Subcutaneous adipose tissue (tissue), 4 donors: Measurements from ENCODE around the gene PLCXD3. TPM values are rescaled to one million over a fixed set of nuclear protein-coding genes. Genes with fewer than 3 reads are reported as not detected.

Experiments
- total RNA-seq, 4 donors: library from RNA; depleted of rRNA; stranded (reverse); fragments of >200 nt; gene quantifications; one replicate each; pipeline ENCODE4 v1.1.0, GENCODE V29; 2016
- TF ChIP-seq, protein P1 (sequence below): fragments of 450-650 bp; IDR thresholded peaks from one replicate; pipeline ENCODE4 v1.5.1; 2016; ENCODE audit warnings: low read depth, mild to moderate bottlenecking, control low read depth, antibody characterized with exemption, moderate library complexity

Gene PLCXD3
- total RNA-seq, 4 donors from 2014 or later: 3.4 to 8.1 (median 7.1) TPM

DNA sequence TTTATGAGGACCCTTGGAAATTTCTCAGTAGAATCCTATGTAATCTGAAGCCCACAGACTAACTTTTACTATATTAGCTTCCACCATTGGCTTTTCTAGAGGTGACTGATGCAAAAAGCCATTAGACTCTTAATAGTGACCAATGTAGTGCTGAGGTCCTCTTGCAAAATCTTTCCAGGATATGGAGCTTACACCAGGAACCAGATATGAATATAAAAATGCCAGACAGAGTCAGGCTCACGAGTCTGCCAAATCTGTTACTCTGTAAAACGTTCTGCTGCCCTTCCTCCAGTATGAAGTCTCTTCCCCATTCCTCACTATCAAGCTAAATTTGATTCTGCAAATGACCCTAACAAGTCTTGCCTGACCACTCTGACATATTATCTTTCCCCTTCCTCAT, 223.7 kb downstream of the PLCXD3 start:
- TF ChIP-seq, protein P1, sequence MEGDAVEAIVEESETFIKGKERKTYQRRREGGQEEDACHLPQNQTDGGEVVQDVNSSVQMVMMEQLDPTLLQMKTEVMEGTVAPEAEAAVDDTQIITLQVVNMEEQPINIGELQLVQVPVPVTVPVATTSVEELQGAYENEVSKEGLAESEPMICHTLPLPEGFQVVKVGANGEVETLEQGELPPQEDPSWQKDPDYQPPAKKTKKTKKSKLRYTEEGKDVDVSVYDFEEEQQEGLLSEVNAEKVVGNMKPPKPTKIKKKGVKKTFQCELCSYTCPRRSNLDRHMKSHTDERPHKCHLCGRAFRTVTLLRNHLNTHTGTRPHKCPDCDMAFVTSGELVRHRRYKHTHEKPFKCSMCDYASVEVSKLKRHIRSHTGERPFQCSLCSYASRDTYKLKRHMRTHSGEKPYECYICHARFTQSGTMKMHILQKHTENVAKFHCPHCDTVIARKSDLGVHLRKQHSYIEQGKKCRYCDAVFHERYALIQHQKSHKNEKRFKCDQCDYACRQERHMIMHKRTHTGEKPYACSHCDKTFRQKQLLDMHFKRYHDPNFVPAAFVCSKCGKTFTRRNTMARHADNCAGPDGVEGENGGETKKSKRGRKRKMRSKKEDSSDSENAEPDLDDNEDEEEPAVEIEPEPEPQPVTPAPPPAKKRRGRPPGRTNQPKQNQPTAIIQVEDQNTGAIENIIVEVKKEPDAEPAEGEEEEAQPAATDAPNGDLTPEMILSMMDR: no peak

DNA sequence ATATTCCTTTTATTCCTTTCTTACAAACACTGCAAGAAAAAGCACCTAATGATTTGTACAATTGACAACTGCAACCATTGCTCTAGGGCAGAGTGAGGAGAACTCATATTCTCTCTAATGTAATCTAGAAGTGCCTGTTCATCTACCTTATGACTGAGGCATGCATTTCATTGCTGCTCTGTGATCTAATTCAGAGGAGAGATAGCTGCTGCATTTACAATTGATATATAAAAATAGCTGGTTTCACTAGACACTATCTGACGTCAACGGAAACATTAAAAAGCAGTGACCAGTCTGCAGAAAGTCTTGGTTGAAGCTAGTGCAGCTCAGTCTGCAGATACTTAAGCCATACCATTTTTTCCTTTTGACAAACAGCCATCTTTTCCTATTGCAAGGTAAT, 224.2 kb downstream of the PLCXD3 start:
- TF ChIP-seq, protein P1: no peak

DNA sequence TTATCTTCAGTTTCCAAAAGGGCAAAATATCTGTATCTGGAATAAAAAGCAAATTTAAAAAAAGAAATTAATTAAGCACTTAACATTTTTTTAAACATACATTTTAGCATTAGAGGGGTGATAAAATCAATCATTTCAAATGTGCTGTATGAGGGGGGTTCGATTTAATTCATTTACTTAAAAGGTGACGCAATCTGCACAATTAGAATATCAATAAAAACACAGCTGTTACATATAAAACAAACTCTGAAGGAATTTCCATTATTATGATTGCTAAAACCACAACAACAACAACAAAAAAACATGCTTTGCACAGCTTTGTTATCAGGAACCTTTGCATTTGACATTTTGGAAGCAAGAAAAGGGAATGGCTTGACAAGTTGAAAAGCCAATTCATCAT, 225.5 kb downstream of the PLCXD3 start:
- TF ChIP-seq, protein P1: no peak

DNA sequence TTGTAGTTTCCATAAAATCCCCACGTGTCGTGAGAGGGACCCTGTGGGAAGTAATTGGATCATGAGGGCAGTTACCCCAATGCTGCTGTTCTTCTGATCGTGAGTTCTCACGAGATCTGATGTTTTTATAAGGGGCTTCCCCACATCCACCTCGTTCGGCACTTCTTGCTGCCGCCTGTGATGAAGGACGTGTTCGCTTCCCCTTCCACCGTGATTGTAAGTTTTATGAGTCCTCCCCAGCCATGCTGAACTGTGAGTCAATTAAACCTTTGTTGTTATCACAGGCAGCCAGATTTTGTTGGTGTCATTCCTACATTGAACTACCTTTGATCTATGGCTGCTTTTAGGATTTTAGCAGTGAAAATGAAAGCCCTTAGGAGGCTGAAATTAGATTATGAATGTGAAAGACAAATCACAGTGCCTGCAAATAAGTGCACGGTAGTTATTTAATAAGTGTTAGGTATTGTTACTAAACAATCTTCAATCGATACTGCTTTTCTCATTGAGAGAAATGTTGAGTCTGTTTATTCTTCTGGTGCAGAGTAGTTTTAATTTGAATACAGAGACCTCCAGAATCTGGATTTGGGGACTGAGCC, 229.1 kb downstream of the PLCXD3 start:
- TF ChIP-seq, protein P1: no peak

DNA sequence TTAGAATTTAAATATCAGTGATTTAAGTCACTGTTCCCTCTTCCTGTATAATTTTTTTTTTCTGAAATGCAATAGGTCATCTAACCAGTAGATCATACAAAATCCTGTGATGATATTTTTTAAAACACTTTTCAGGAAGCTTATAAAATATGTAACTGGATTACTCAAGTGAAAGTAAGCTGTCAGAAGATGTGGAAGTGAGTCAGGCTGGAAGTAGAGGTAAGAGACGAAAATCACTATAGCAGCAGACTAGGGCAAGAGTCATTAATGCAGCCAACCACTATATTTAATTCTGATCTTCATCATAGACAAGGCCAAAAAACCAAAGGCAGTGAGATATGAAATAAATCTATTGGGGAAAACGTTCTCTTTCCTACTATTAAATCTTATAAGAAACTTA, 231.4 kb downstream of the PLCXD3 start:
- TF ChIP-seq, protein P1: no peak

DNA sequence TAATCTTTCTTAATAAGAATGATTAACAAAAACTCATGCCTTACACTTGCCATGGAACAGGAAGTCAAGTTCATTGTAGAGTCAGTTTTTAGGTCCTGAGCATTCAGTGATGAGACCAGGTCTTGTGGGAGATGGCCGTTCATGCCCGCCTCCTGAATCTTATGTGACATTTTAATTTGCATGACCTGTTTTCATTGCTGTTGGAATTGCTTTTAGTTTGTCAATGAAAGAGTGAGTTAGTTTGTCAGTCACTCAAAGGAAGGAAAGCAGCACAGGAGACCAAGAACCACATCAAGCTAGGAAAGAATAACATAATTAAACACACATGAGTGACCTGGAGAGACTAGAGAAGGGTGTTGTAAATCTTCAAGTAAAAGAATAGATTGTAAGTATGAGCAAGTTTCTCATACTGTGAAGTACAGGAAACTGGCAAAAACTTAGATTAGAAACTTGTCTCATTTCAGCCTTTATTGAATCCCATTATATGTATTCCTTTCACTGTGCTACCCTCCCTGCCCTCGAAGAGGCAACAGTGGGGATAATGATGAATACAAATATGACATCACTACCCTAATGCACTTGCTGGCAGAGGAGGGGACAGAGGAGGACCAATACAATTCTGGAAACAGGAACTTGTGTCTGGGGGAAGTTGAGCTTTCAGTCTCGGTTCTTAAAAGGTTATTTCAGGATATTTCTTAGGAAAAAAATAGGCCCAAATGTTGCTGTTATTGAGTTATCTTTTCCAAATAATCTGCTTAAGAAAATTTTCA, 232.7 kb downstream of the PLCXD3 start:
- TF ChIP-seq, protein P1: no peak

DNA sequence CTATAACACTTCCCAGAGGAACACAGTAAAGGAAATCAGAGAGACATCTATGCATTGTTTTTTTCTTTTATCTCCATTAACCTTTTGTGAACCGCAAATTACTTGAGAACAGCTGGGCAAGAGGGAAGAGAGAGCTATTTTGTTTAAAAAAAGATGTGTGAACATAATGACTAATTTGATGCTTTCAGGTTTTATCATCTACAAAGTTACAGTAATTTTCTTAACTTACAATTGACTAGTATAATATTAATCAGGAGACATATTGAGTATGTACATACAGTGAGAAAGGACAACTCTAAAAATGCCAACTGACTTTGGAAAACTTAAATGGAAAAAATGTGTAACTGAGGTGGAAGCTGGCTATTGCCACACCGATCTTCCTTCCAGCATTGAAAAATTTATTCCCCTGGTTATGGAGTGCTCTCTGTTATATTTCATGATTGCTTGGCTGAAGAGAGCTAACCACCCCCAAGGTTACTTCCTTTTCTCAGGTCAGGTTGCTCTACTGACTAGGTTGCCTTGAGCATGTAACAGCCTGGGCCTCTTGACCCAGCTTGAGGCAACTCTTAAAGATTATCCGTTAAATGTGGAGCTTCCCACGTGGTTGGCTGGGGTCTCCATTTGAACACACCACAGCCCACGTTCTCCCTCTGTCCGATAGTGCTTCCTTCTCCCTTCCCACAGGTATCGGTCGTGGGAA, 234.4 kb downstream of the PLCXD3 start:
- TF ChIP-seq, protein P1: no peak
